Breast epithelium (tissue), 4 donors: ENCODE measurements around the gene ISLR2. TPM values are rescaled to one million over a fixed set of nuclear protein-coding genes. Genes with fewer than 3 reads are reported as not detected.
"Not testable (repeated sequence)": the region's sequence is repeated elsewhere in the genome, so short reads cannot be mapped to it uniquely, and the experiment has no call there.

Source experiments
- DNase-seq, 2 donors: peaks; one replicate each; pipeline ENCODE4 v3.0.0-alpha.2; 2019; ENCODE audit warnings: low spot score in 2 of 2
- H3K27ac ChIP-seq, 2 donors: fragments of 200-600 bp; sonication (generic) in 1 of 2; one replicate each; pipeline ENCODE4 v1.5.1; 2016 to 2019; ENCODE audit warnings: mild to moderate bottlenecking in 1 of 2
- H3K27me3 ChIP-seq, 2 donors: fragments of 200-600 bp; sonication (generic) in 1 of 2; one replicate each; pipeline versions ENCODE4 v1.5.1 to v1.6.0; 2017 to 2019; ENCODE audit warnings: control low read depth in 1 of 2, mild to moderate bottlenecking in 1 of 2
- H3K36me3 ChIP-seq: fragments of 200-600 bp; one replicate; pipeline ENCODE4 v1.5.1; 2019
- H3K4me1 ChIP-seq, 2 donors: fragments of 200-600 bp; sonication (generic); one replicate each; pipeline ENCODE4 v1.5.1; 2016 to 2019; ENCODE audit warnings: control low read depth in 1 of 2
- H3K4me3 ChIP-seq, 3 donors: fragments of 200-600 bp; sonication (generic); 1 replicate in 2 of 3; 2 replicates in 1 of 3; pipeline ENCODE4 v1.5.1; 2016 to 2019; ENCODE audit warnings: mild to moderate bottlenecking in 3 of 3, moderate library complexity in 2 of 3
- H3K9me3 ChIP-seq, 2 donors: fragments of 200-600 bp; sonication (generic) in 1 of 2; one replicate each; pipeline ENCODE4 v1.5.1; 2016 to 2019; ENCODE audit warnings: control low read depth in 1 of 2
- CTCF ChIP-seq, 3 donors: fragments of 450-650 bp; IDR thresholded peaks; one replicate each; pipeline ENCODE4 v1.5.1; 2016 to 2017; ENCODE audit warnings: antibody characterized with exemption in 3 of 3, mild to moderate bottlenecking in 3 of 3, moderate library complexity in 3 of 3
- POLR2A ChIP-seq: fragments of 450-650 bp; IDR thresholded peaks from one replicate; pipeline ENCODE4 v1.6.1; 2016; ENCODE audit warnings: antibody characterized with exemption, mild to moderate bottlenecking, moderate library complexity
- POLR2AphosphoS5 ChIP-seq, 3 donors: sonication (generic); formaldehyde crosslinking; IDR thresholded peaks; one replicate each; pipeline ENCODE4 v1.6.1; 2017; ENCODE audit warnings: antibody characterized with exemption in 3 of 3
- intact Hi-C: fragments of 100-400 bp; cut with DNase I; formaldehyde crosslinking; loops from one replicate; pipeline ENCODE4 v1.15.1; 2023; ENCODE audit warnings: low total_unique reads
- total RNA-seq, 3 donors: library from RNA; depleted of rRNA; stranded (reverse); fragments of >200 nt; gene quantifications; one replicate each; pipeline ENCODE4 v1.1.0, GENCODE V29; 2016

ISLR2 gene, protein sequence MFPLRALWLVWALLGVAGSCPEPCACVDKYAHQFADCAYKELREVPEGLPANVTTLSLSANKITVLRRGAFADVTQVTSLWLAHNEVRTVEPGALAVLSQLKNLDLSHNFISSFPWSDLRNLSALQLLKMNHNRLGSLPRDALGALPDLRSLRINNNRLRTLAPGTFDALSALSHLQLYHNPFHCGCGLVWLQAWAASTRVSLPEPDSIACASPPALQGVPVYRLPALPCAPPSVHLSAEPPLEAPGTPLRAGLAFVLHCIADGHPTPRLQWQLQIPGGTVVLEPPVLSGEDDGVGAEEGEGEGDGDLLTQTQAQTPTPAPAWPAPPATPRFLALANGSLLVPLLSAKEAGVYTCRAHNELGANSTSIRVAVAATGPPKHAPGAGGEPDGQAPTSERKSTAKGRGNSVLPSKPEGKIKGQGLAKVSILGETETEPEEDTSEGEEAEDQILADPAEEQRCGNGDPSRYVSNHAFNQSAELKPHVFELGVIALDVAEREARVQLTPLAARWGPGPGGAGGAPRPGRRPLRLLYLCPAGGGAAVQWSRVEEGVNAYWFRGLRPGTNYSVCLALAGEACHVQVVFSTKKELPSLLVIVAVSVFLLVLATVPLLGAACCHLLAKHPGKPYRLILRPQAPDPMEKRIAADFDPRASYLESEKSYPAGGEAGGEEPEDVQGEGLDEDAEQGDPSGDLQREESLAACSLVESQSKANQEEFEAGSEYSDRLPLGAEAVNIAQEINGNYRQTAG
- under 1 TPM in 2 of 3 donors, not detected in 1; 0.48 to 0.88 TPM for total RNA-seq

- no peak for DNase-seq
- intact Hi-C loops, result no loop called here
- Histone ChIP-seq H3K4me3 (peak within 1 kb of the TSS; percentile 31 to 66 (median 45)), H3K36me3 (no peaks in the 10 kb centered on the region), H3K4me1 (peaks cover 7 to 16% of the 10 kb centered on the region in 2 donors), H3K9me3 (peaks cover 10 to 25% of the 10 kb centered on the region in 2 donors), H3K27ac (no peak within 1 kb of the TSS), H3K27me3 (peaks cover 3 to 78% of the 10 kb centered on the region in 2 donors)
- TF ChIP-seq POLR2A (no peak), POLR2AphosphoS5 (IDR thresholded peaks at IDR 0.05) (no peak), CTCF (IDR thresholded peaks at IDR 0.05) (no peak)
These were observed at the start of gene ISLR2 for GRCh38 chr15:74130155-74130848. Gene ISLR2, plus strand, starts transcription at chr15:74130586. Its CDS starts 2,169 bp downstream, at chr15:74132755.

DNA sequence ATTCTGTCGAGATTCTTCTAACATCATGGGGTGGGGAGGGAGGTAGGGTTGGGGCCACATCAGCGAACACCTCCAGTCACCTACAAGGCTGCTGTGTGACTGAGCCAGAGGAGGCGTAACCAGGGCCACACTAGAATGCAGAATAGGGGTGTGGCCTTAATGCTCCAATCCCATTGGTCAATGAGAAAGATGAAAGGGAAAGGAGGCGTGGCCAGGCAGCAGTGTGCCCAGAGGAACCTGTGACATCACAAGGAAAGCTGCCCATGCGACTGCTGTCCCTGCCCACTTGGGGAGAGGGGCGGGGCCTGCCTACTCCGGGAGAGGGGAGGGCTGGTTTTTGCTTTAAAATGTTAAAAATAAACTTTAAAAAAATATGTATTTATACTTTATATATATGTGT is 47.9 kb upstream of the ISLR2 start, which contains the start of gene GOLGA6A:
TSS of gene GOLGA6A (minus strand) at position 101 of the 400 bp plus-strand sequence. CDS start at position 60, 41 bp downstream.
- H3K27ac ChIP-seq, H3K36me3 ChIP-seq, H3K27me3 ChIP-seq, intact Hi-C loops, DNase-seq, H3K4me3 ChIP-seq, H3K9me3 ChIP-seq, H3K4me1 ChIP-seq: not testable (repeated sequence)

GRCh38 chr15:74094567-74094966 is 35.8 kb upstream of the ISLR2 start:
- intact Hi-C loops, DNase-seq, H3K27me3 ChIP-seq, H3K4me1 ChIP-seq, H3K36me3 ChIP-seq, H3K9me3 ChIP-seq, H3K27ac ChIP-seq, H3K4me3 ChIP-seq: not testable (repeated sequence)

GRCh38 chr15:74095610-74096009 is 34.8 kb upstream of the ISLR2 start:
- H3K36me3 ChIP-seq, H3K4me1 ChIP-seq, H3K27me3 ChIP-seq, H3K4me3 ChIP-seq, DNase-seq, intact Hi-C loops, H3K27ac ChIP-seq, H3K9me3 ChIP-seq: not testable (repeated sequence)

DNA sequence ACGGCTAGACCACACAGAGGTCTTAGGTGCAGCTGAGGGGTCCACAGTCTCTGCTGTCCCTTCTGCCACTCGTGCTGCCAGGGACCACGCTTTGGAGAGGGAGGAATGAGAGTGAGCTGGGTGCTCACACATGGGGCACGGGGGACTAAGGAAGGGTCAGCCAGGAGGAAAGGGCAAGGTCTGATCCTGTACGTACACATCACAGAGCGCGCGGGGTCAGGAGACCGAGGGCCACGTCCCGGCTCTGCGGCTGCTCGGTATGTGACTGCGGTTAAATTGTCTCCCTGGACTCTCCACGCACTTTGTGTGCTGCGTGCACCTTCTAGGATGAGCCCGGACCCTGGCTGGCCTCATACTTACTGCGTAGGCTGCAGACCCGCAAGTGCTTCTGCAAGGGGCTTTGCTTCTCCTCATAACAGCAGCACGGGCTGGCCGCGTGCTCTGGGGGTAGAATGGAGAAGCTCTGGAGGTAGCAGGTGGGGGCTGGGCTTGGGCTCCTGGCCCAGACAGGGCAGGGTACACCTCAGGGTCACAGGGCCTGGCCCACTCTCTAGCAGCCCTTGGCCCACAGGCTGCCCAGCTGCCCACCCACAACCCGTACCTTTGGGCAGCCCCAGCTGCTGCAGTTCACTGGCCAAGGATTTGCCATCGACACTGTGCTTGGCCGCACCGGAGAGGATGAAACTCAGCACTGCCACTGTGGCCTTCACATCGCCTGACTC is 33.5 kb upstream of the ISLR2 start:
- H3K27me3 ChIP-seq, intact Hi-C loops, H3K4me3 ChIP-seq, H3K4me1 ChIP-seq, DNase-seq, H3K36me3 ChIP-seq, H3K27ac ChIP-seq, H3K9me3 ChIP-seq: not testable (repeated sequence)

GRCh38 chr15:74099963-74100733 is 30.2 kb upstream of the ISLR2 start:
- H3K27me3 ChIP-seq, H3K4me1 ChIP-seq, H3K36me3 ChIP-seq, intact Hi-C loops, H3K9me3 ChIP-seq: not testable (repeated sequence)
- TF ChIP-seq POLR2AphosphoS5 (IDR thresholded peaks at IDR 0.05), result peak; percentile 67 to 79 (median 77)
- Histone ChIP-seq H3K27ac (peak overlapping the region; percentile 14 to 48), H3K4me3 (peak overlapping the region; percentile 20 to 55 (median 48))
- DNase-seq, result peak; percentile 93

- no peak for DNase-seq
- Histone ChIP-seq H3K36me3 (no peaks in the 10 kb centered on the region), H3K4me1 (no peaks in the 10 kb centered on the region), H3K4me3 (no peak overlapping the region), H3K9me3 (no peaks in the 10 kb centered on the region), H3K27me3 (no peaks in the 10 kb centered on the region), H3K27ac (no peak overlapping the region)
- TF ChIP-seq POLR2A (no peak), CTCF (IDR thresholded peaks at IDR 0.05) (no peak), POLR2AphosphoS5 (IDR thresholded peaks at IDR 0.05) (no peak)
- intact Hi-C loops, result no loop called here
These were observed 22.3 kb upstream of the ISLR2 start for GRCh38 chr15:74108111-74108510.

GRCh38 chr15:74108611-74109010 is 21.8 kb upstream of the ISLR2 start:
- DNase-seq, H3K27me3 ChIP-seq, H3K9me3 ChIP-seq, H3K27ac ChIP-seq, H3K36me3 ChIP-seq, H3K4me3 ChIP-seq, intact Hi-C loops, H3K4me1 ChIP-seq: not testable (repeated sequence)
